Suppressor macrophage treated with lipopolysaccharide for 4 hours (primary cell): ENCODE measurements around the gene FAM171A1.
"Not testable (repeated sequence)": the region's sequence is repeated elsewhere in the genome, so short reads cannot be mapped to it uniquely, and the experiment has no call there.

ENCODE experiments used
- DNase-seq: peaks from one replicate; pipeline ENCODE4 v3.0.0-alpha.2; 2020

FAM171A1 gene

DNA sequence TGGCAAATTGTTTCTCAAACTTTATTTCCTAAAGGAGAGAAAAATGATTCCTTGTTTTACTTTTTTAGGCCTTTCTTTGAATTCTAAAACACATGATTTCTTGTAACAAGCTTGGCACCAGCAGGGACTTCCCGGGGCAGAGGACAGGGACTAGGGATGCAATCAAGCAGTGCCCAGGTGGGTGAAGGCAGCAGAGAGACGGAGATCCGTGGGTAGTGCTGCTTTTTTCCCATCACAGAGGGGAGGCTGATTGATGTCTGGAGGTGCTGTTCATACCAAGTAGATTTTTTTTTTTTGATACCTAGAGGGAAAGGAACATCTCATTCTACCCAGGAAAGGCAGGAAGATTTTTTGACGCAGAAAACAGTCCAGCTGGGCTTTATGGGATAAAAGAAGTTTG lies 91.9 kb downstream of the FAM171A1 start:
- no peak for DNase-seq

DNA sequence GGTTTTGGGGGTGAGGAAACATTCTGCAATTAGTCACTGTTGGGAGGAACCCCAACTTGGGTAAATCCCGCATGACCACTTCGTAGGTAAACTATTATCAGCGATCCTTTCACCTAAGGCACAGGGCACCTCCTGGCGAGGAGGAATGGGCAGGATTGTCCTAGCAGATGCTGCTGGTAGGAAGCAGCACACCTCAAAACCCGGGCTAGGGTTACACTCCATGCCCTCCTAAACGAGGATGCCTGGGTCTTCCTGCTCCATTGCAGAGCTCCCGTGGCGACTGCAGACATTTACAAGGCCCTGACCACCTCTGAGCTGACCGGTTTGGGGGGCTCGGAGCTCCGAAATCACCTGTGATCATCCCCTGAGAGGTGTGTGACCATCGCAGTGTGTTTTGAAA lies 92.3 kb downstream of the FAM171A1 start:
- DNase-seq = no peak

DNA sequence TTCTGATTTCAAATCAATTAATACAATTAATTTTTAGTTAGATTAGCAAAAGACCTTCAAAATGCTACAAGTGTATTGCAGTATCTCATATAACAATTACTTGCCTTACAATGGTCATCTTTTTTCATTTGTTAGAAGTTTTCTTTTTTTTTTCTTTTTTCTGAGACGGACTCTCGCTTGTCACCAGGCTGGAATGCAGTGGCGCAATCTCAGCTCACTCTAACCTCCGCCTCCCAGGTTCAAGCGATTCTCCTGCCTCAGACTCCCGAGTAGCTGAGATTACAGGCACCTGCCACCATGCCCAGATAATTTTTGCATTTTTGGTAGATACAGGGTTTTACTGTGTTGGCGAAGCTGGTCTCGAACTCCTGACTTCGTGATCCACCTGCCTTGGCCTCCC lies 95.0 kb downstream of the FAM171A1 start:
- DNase-seq = not testable (repeated sequence)

DNA sequence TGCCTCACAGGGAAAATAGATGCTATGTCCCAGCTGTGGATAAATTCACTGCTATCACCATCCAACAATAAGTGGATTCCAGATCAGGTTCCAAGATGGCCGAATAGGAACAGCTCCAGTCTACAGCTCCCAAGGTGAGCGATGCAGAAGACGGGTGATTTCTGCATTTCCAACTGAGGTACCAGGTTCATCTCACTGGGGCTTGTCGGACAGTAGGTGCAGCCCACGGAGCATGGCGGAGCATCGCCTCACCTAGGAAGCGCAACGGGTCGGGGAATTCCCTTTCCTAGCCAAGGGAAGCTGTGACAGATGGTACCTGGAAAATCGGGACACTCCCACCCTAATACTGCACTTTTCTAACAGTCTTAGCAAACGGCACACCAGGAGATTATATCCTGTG lies 101.3 kb downstream of the FAM171A1 start:
- DNase-seq = not testable (repeated sequence)

DNA sequence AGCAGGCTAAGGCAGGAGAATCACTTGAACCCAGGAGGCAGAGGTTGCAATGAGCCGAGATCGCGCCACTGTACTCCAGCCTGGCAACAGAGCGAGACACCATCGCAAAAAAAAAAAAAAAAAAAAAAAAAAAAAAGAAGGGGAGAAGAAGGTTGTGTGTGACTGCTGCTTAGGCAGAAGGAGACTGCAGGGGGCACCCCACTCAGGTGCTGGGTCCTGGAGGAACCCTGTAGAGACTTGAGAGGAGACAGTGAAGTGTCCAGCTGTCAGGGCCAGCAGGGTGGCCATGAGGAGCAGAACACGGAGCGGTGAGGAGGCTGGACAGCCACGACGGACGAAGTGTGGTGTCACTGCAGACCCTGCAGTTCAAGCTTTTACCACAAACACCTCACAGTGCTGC lies 103.6 kb downstream of the FAM171A1 start:
- DNase-seq = no peak

DNA sequence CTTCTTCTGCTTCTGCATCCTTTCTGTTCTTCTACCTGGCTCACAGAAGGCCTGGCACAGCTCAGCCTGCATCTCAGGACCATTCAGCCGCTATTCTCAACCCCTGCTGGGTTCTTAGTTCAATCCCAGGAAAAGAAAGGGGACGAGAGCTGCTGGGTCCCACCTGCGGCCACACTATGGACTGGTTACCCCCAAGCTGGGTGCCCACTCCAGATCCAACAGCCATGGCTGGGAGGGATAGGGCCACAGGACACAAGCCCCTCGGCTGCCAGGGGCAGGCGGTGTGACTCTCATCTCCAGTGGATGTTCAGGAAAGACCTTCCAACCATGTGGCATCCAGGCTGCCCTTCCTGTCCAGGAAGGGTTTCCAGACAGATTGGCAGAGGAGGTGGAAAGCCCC lies 105.0 kb downstream of the FAM171A1 start:
- no peak for DNase-seq

DNA sequence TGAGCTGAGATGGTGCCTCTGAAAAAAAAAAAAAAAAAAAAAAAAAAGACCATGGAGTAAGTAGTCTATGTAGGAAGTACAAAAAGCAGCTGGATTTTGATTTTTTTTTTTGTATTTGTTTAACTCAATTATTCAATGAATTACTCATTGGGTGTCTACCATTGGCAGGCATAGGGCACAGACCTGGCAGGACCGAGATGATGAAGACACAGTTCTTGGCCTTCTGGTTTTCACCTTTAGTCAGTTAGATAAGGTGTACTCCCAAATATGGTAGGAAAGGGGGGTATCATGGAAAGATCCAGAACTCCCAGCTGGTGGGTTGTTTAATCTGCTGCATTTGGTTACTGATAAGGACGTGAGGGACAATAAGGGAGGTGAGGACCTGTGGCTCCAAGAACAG lies 105.5 kb downstream of the FAM171A1 start:
- no peak for DNase-seq

DNA sequence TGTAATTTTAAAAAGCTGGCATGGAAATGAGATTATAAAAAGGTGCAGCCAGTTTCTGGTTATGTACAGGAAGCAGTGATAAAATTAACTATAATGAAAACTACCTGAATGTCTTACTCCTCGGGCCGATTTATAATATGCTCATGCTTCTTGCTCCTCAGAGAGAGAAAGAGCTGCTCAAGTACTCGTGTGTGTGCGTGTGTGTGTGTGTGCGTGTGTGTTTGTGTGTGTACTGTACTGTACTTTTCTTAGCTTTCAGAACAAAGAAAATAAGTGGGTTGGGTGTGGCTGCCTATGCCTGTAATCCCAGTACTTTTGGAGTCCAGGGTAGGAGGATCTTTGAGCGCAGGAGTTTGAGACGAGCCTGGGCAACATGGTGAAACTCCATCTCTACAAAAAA lies 106.0 kb downstream of the FAM171A1 start:
- no peak for DNase-seq

DNA sequence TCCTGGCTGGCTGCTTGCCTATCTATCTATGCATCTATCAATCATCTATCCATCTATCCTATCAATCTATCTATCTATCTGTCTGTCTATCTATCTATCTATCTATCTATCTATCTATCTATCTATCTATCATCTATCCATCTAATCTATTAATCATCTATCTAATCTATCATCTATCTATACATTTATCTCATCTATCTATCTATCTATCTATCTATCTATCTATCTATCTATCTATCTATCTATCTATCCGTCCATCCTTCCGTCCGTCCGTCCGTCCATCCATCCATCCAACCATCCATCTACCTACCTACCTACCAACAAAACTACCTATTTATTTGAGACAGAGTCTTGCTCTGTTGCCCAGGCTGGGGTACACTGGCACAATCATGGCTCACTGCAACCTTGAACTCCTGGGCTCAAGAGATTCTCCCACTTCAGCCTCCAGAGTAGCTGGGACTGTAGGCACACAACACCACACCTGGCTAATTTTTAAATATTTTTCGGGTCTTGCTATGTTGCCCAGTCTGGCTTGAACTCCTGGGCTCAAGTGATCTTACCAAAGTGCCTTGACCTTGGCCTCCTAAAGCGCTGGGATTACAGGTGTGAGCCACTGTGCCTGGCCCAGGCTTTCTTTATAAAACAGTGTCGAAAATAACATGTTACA lies 107.3 kb downstream of the FAM171A1 start:
- DNase-seq = no peak

DNA sequence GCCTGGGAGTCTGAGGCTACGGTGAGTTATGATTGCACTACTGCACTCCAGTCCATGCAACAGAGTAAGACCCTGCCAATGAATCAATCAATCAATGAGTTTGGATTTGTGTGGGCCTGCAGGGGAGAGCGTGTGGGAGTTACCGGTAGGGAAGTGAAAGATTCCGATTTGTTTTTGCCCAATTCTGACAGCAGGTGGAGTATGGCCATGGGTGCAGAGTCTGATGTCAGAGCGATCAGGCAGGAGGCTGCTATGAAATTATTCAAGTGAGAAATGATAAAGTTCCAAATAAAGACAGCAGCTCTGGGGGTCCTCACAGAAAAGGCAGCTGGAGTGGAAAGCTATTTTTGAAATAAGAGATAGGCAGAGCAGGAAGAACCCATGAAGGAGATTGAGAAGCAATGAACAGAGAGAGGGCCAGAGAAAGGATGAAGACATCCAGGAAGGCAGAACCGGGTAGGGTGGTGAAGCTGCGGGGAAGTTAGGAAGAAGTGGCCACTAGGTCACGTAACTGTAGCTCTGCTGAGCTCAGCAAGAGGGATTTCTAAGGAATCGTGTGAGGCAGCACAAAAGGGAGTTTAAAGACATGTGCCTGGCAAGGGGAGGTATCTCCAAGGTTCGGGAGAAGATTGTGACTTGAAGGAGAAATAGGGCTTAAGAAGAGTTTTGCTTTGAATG lies 108.9 kb downstream of the FAM171A1 start:
- no peak for DNase-seq

DNA sequence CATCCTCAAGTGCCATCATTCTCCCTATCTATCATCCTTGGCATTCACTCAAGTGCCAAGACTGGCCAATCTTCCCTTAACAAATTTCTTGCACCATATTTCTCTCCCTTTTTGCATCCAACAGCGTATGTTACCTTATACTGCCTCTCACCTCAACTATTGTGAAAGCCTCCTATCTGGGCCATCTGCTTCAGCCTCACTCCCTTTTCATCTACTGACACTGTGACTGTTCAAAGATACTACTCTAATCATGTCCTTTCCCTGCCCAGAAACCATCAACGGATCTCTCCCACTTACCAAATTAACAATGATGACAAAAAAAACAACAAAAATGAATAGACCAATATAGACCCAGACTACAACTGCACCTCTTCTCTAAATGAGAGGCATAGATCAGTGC lies 112.0 kb downstream of the FAM171A1 start:
- no peak for DNase-seq

DNA sequence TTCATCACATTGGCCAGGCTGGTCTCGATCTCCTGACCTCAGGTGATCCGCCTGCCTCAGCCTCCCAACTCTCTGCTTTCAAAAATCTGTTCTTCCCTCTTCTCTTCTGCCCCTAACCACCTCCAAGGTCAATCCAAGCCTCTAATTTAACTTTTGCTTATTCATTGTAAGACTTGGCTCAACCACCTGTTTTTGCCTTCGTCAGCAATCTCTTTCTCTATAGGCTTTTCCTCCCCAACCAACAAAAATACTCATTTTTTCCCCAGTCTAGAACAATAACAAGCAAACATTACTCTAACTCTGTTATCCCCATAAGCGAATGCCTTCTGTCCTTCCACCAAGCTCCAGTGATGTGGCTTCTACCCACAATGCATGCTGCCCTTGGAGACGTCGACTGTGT lies 112.8 kb downstream of the FAM171A1 start:
- DNase-seq = no peak

DNA sequence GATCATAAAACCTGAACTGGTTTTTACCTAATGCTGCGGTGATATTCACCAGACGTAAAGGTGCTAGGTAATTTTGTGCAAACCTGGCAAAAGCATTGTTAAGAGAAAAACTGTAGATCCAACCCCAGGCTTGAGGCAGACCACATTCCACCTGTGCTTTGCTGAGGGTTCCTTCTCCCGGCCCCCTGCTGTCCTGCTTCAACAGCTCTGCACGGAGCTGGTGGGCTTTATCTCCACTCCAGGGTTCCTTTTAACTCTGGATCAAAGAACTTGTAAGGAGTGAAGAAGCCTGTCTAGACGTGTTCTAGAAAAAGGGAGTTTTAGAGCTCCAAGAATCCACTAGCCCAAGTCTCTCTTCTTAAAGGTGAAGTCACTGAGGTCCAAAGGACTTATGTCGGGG lies 115.1 kb downstream of the FAM171A1 start:
- DNase-seq = no peak

DNA sequence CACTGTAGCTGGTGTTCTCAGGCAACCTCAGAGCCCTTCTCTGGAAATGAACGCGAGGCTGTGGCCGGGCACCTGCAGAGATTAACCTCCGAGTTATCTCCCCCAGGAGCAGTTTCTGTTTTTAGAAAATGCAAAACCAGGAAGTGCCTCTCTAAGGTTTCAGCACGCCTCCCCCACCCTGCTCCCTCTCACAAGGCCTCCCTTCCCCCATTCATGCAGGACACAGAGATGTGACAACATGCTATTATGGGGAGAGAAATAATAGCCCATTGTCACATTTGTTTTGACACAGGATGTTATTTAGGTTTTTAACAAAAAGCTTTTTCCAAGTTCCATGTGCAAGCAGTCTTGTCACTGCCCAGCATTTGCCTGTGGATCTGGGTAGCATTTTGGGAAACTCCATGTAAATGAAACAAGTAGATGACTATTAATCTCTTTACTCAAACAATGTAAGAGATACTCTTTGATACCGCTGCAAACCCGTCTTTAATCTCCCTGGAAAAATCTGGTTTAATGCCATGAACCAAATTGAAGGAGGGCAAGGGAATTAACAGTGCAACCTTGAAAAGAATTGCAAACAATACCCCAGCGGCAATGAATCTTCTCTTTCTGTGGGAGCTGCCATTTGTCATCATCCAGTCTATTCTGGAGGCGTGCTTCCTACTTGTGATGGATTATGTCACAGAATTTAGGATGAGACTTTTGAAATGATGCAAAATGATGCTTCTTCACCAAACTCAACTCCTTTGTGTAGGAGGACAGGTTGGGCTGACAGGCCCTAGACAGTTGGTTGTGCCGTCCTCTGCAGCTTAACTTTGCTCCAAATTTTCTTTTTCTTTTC lies 116.1 kb downstream of the FAM171A1 start:
- DNase-seq = no peak

DNA sequence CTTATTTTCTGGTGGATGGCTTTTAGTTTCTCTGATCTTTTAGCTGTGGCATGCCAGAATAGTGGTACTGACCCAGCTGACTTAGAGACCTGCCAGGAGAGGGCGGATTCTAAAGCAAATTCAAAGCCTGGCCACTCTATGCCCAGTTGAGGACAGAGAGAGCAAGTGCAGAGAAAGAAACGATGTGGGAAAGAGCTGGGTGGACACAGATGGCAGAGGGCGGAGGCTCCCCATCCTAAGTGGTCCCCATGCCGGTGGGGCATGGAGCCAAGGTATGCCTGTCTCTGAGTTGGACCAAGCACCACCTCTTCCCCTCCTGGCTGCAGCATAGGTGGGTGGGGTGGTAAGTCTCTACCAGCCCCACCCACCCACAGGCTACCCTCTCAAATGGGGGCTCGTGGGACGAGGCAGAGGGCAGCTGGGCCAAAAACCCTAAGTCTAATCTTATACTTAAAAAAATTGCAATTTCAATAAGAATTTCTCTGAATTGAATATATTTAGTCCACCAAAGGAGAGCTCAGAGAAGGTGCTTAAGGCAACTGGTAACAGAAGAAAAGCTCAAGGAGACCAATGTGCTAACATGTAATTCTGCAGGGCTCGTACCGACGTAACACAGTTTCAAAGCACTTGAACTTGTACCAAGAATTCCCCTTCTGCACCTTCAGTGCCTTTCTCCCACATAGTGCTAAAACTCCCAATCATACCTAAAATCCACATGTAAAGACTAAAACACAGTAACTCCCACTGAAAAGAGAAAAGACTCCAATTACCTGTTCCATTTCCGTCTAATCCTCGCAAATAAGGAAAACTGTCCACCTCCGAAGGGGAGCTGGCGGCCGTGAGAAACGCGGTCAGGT lies 116.9 kb downstream of the FAM171A1 start:
- DNase-seq = no peak

DNA sequence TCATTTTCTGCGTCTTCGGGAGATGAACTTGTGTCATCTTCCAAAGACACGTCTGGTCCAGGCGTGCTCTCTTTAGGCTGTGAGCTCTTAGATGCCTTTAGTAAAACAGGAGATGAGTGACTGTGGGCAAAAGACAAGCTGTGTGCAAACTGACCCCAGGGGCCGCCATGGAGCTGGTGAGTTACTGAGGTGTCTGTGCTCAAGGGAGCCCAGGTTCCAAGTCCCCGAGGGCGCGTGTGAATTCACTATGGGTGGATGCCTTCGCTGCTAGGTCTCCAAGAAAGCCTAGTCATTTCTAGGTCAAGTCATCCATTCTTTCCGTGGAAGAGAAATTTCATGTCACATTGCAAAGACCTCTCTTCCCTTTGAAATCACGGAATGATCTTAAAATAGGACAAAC lies 118.7 kb downstream of the FAM171A1 start:
- DNase-seq = no peak

DNA sequence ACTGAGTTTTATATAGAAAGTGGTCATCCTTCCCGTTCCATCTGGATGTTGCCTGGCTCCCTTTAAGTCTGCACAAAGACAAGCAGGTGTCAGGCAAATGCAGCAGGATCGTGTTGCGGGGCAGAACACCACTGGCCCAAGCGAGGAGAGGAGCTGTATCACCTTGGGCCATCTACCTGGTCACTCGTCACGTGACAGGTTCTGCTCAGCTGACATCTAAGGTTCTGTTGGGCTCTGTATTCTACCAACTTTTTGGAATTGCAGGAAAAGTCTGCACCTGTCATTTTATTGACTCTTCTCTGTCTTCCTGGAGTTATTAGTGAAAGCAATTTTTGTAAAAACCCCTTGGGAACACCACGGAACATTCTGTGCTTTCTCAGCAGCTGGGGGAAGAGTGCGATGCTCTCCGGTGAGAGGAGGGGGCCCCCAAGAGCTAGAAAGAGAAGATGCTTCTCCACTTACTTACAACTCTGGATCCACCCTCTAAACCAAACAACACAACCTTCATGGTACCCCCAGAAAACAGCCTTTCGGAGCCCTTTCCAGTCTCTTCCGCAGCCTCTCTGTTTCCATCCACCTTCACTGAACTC lies 119.2 kb downstream of the FAM171A1 start:
- no peak for DNase-seq

DNA sequence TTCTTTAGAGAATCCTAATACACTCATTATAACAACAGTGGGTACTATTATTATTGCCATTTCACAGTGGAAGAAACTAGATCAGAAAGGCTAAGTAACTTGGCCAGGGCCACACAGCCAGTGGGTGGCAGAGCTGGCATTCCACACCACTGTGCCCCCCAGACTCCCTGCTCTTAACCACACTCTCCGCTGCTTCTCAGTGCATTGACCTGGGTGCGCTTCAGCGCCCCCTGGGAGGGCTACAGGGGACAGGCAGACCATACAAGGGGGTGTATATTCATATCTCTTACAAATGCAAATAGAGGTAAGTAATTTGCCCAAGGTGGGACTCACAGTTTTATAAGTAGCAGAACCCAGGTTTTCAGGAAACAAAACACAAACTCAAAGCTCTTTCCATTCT lies 125.6 kb downstream of the FAM171A1 start:
- DNase-seq = no peak

DNA sequence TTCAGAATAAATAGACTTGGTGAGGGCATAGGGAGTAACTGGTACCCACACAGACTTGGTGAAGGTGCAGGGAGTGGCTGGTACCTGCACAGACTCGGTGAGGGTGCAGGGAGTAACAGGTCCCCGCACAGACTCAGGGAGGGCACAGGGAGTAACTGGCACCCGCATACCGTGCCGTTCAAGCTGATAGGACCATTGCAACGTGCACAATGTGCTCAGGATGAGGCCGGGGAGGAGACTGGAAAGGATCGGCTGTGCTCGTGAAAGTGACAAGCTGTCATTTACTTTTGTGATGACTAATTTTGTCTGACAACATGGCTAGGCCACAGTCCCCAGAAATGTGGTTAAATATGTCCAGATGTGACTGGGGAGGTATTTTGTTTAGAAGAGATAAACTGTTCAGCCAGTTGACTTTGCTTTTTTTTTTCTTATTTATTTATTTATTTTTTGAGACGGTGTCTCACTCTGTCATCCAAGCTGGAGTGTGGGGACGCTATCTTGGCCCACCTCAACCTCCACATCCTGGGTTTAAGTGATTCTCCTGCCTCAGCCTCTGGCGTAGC lies 126.4 kb downstream of the FAM171A1 start:
- DNase-seq = no peak

DNA sequence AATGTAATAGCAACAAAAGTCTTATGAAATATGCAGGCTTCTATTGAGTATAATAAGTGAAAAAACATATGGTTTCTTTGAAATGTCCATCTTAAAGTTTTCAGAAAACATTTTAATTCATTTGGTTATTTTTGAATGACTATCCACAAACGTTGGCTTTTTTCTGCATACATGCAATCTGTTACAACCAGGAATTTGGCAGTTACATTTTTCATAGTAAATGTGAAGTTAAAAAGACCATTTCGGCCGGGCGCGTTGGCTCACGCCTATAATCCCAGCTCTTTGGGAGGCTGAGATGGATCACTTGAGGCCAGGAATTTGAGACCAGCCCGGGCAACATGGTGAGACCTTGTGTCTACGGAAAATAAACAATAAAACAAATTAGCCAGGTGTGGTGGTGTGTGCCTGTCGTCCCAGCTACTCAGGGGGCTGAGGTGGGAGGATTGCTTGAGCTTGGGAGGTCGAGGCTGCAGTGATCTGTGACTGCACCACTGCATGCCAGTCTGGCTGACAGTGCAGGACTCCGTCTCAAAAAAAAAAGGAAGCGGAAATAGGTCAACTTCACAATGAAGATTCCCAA lies 128.7 kb downstream of the FAM171A1 start:
- DNase-seq = no peak

DNA sequence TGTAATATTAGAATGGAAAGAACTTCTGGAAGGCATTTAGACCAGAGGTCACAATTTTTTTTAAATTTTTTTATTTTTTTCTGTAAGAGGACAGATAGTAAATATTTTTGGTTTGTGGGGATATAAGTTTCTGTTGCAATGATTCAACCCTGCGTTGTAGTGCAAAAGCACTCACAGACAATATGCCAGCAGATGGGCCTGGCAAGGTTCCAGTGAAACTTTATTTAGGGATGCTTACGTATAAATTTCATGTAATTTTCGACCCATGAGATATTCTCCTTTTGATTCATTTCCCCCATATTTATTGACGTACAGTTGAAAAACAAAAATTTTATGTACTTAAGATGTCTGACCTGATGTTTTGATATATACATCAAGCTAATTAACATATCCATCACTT lies 129.8 kb downstream of the FAM171A1 start:
- no peak for DNase-seq
